GM21576 (cell line): ENCODE data around the gene GLG1.
"Not testable (repeated sequence)": the region's sequence is repeated elsewhere in the genome, so short reads cannot be mapped to it uniquely, and the experiment has no call there.

ENCODE experiments used
- ATAC-seq: cut with Tn5 transposase; IDR thresholded peaks from one replicate; pipeline ENCODE4 v1.9.1; 2021; ENCODE audit warnings: mild to moderate bottlenecking, moderate library complexity; ENCODE audit not compliant: unreplicated experiment

GLG1 gene

DNA sequence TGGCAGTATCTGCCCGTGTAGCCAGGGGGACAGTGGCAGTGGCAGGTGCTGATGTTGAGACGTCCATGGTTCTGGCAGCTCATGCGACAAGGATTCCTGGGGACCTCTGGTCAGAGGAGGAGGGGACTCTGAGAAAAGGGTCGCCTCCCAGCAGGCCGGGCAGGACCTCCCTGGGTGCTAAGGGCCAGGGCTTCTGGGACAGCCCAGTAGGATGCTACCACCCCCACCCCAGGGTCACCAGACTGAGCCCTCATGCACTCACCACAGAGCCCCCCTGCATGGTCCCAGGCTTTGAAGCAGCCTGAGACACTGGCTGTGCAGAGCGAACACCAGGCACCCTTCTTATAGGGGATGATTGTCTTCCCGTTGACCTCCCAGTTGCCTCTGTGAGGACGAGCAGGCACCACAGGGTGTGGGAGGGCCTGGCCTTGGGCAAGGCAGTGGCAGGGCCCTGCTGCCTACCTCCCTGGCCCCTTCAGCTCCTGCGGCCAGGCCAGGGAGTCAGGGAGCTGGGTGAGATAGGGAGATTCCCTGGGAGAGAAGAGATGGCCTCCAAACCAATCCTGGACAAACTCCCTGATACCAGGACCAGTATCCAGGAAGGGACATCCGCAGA is 194.0 kb downstream of the GLG1 start:
- not testable (repeated sequence) for ATAC-seq

DNA sequence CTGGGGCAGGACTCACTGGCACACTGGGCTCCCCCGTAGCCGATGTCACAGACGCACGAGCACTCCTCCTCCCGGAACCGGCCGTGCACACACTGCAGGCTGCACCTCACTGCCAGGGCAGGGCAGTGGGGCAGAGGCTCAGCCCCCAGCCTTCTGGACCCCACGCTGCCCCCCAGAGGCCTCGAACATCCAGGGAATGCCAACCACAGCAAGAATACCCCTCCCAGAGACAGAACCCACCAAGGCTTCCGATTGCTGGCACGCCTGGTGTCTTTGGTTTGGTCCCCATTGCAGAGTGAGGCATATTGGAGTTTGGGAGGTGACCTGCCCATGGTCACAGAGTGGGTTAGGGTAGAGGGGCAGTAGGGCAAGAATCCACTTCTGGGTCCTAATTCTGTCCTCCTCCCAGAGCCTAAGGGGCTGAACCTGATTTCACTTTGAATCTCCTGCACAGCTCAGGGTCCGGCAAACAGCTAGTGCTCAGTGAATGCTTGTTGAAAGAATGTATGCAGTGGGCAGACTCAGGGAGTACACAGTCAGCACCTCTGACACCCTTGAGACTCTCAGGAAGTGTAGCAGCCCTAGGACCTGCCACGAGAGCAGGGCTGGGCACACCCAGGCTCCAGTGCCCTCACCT is 194.7 kb downstream of the GLG1 start:
- not testable (repeated sequence) for ATAC-seq

DNA sequence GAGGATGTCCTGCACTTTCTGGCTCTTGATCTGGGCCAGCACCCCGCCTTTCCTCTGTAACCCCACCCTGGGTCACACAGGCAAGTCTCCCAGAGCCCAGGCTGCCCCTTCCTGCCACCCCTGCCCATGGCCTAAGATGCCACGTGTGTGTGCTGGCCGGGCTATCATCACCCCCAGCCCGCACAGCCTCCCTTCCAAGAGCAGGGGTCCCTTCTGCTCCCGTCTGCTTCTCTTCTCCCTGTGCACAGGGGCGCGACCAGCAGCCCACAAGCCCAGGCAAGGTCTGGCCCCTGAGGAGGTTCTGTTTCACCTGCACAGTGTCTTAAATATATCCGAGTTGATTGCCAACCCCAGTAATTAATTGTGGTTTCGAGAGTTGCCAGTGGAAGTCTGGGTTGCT is 195.9 kb downstream of the GLG1 start:
- not testable (repeated sequence) for ATAC-seq

DNA sequence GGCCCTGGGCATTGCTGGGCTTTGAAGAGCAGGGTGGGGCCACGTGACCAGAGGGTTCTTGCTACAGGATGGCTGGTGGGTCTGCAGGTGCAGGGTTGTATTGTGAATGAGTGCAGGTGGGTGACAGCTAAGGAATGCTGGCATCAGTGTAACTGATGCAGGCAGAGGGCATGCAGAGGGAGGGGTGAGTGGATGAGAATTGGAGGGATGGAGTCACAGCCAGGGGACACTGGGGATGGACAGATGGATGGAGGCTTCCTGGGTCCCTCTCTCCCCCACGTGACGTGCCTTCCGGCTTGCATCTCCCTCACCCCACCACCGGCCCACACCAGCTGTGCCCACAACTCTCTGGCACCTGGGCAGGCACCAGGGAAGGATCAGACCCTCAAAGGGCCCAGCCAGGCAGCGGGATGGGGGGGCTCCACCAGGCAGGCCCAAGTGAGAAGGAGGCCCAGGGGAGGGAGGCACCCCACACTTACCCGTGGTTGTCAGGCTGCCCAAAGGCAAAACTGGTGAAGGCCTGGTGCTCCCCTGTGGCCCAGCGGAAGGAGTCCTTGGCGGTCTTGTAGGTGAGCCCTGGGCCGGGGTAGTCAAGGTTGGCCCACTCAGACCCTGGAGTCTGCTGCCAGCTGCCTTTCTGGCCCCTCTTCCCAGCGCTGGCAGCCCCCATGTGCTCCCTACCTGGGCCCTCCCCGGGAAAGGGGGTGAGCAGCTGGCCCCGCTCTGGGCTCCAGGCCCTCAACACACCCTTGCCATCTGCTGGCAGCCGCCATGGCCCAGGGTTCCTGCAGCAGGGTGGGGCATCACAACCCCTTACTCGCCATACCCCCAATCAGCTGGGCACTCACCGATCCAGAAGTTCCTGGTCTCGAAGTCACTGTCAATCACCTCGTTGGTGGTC is 196.6 kb downstream of the GLG1 start:
- ATAC-seq: not testable (repeated sequence)

DNA sequence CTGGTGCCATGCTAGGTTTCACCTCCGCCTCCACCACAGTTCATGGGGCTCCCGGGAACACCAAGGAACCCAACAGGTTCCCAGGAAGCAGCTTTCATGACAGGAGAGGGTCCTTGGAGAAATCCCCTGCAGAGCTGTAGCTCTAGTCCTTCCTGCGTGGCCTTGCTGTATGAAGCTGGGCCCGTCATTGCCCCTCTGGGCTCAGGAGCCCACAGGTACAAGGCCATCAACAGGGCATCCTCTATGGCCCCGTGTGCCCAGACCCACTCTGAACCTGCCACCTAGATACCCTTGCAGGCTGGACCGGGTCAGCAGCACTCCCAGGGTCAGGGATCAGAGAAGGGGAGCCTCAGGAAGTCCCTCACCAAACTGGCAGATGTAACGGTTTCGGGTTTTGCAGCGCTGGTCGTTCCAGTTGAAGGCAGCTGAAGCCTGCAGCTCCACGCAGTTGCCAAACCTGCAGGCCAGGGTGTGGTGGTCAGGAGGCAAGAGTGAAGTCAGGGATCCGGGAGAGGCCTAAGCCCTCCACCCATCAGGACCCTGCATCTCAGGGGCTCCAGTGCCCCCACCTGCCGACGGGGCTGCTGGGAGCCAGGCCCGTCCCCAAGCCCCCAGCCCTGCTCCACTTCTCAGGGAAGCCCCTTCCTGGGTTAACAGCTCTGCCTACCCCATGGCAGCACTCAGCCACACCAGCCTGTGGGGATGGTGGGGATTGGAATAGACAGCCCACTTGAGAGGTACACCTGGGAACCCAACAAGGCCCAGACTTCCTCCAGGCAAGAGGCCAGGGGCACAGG is 197.5 kb downstream of the GLG1 start:
- ATAC-seq: not testable (repeated sequence)

DNA sequence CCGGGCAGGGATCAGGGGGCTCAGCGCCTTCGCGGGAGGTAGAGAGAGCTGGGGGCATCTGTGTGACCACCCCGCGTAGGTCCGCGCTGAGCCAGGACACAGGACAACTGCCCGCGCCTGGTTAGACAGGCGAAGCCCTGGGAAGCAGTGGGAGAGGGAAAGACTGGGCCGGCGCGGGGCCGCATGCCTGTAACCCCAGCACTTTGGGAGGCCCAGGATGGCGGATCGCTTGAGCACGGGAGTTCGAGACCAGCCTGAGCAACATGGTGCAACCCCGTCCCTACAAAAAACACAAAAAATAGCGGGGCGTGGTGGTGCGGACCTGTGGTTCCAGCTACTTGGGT is 199.6 kb downstream of the GLG1 start:
- not testable (repeated sequence) for ATAC-seq

DNA sequence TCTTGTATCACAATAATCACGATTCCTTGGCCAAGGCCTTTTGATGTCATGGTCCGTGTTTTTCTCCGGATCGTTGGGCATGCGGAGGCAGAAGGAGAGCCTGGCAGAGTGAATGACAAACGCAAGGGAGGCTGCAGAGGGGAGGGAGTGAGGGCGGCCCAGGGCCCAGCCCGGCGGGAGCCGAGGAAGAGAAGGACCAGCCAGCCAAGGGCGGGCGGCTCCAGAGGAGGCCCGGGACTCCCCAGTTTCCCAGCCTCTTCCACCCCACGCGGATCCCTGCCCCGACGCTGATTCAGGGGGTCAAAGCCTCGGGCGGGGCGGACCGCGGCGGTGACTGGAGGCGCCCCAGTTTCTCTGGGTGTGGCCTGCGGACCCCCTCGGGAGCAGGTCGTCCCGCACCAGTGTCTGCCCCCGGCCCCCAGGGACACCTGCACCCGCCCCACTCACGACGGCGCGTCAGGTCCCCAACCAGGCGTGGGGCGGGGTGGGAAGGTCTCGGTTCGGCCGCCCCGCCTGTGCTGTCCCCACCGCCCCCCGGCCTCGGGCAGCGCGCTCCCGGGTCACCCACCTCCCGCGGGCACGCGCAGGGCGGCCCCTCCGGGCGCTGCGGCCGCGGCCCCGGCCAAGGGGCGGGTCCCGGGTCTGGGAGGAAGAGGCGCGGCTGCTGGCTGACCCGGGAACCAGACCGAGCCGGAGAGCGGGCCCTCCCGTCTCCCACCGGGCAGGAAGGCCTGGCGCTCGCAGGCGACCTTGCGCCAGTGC is 200.1 kb downstream of the GLG1 start:
- not testable (repeated sequence) for ATAC-seq

DNA sequence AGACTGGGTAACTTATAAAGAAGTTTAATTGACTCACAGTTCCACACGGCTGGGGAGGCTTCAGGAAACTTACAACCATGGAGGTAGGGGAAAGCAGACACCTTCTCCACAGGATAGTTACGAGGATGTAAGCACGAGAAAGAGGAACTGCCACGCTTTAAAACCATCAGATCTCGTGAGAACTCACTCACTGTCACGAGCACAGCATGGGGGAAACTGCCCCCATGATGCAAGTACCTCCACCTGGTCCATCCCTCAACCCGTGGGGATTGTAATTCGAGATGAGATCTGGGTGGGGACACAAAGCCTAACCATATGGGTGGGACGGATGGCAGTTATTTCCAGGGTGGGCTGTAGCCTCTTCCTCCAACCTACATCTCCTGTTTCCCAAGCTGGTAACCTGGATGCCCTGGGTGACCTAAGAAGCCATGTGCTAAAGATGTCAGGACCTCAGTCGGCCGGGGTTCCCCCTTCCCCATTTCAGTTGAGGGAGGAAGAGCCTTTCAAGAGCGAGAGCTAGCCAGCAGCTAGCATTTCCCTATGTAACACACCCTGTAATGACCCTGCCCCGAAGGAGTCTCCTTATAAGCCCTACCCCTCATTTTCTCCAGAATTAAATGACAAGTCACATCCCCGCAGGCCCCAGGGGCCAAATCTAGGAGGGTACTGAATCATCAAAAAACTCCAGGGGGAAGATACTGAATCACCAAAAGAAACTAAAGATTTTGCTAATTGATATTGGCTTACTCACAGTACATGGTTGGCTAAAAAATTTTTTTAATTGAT is 202.6 kb downstream of the GLG1 start:
- ATAC-seq: not testable (repeated sequence)

DNA sequence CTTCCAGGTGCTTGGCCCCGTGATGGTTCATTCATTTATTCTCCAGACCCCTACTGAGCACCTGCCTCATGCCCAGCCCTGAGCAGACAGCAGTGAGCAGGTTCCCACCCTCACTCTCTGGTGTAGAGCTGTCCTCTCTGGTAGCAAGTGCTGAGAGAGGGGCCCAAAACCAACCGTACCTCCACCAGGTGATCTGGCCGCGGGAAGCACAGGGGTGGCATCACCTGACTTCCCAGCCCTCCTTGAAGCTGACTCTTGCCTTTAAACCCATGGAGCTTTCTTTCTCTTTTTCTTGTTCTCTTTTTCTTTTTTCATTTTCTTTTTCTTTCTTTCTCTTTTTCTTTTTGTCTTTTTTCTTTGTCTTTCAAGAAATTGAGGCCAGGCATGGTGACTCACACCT is 206.7 kb downstream of the GLG1 start:
- not testable (repeated sequence) for ATAC-seq

DNA sequence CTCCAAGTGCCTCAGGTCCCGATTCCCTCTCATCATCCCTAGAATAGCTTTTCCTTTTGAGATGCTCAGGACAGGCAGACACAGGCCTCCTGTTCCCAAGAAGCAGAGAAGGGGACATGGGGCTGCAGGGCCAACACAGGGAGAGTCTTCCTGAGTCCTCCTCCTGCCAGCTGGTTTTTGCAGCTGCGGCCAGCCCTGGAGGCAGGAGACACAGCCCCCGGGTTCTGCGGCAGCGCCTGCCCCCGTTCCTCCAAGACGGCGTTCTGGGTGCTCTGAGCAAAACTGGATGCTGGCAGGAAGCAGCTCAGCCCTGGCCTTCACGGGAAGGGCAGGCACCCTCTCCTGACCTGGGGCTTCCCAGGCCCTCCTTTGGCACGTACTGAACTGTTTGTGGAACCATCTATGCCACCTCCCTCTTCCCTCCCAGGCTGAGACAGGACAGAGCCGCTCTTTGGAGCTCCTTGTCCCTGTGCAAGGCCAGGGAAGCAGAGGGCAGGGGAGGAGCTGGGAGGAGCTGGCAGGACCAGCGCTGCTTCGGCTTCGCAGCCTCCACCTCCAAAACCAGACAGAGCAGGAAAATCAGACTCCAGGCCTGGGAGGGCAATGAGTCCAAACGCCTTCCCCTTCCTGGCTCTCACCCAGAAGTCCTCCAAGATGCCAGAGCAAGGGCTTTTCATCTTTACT is 208.6 kb downstream of the GLG1 start:
- not testable (repeated sequence) for ATAC-seq
